LNCaP clone FGC (cell line): ENCODE results near the gene CRY1.
A peak's percentile ranks its signal among the peaks of the same experiment; 100 is the strongest.

Source experiments
- DNase-seq: peaks from one replicate; pipeline ENCODE4 v3.0.0-alpha.2; 2011; ENCODE audit warnings: low read depth
- H3K4me3 ChIP-seq: 2 replicates; pipeline ENCODE4 v1.5.1; 2011; ENCODE audit warnings: mild to moderate bottlenecking, low read depth, low read length, control low read depth
- CTCF ChIP-seq: IDR thresholded peaks from 2 replicates; pipeline ENCODE4 v1.5.1; 2012; ENCODE audit warnings: mild to moderate bottlenecking; ENCODE audit not compliant: control insufficient read depth, insufficient read depth; ENCODE audit errors: extremely low read depth

Gene CRY1

GRCh38 chr12:106974511-106974910 is 118.8 kb downstream of the CRY1 start:
- no peak overlapping the region for H3K4me3 ChIP-seq
- no peak for DNase-seq
- TF ChIP-seq CTCF: no peak

GRCh38 chr12:106973545-106973944 is 119.8 kb downstream of the CRY1 start:
- DNase-seq: peak; percentile 40
- TF ChIP-seq CTCF: no peak
- H3K4me3 ChIP-seq: no peak overlapping the region

GRCh38 chr12:106971065-106971464 is 122.3 kb downstream of the CRY1 start:
- no peak for TF ChIP-seq CTCF
- no peak for DNase-seq
- no peak overlapping the region for H3K4me3 ChIP-seq

GRCh38 chr12:106964526-106964925 is 128.8 kb downstream of the CRY1 start:
- no peak for TF ChIP-seq CTCF
- no peak for DNase-seq
- no peak overlapping the region for H3K4me3 ChIP-seq

GRCh38 chr12:106962286-106962685 is 131.1 kb downstream of the CRY1 start:
- DNase-seq: no peak
- no peak overlapping the region for H3K4me3 ChIP-seq
- no peak for TF ChIP-seq CTCF

- no peak overlapping the region for H3K4me3 ChIP-seq
- no peak for DNase-seq
- TF ChIP-seq CTCF: no peak
These were observed 132.9 kb downstream of the CRY1 start for GRCh38 chr12:106960443-106960842.

- TF ChIP-seq CTCF: no peak
- H3K4me3 ChIP-seq: peak overlapping the region; percentile 91
- no peak for DNase-seq
These were observed 135.8 kb downstream of the CRY1 start for GRCh38 chr12:106957583-106957982.
